ENCODE data around the gene INSIG1.

The INSIG1 gene

DNA sequence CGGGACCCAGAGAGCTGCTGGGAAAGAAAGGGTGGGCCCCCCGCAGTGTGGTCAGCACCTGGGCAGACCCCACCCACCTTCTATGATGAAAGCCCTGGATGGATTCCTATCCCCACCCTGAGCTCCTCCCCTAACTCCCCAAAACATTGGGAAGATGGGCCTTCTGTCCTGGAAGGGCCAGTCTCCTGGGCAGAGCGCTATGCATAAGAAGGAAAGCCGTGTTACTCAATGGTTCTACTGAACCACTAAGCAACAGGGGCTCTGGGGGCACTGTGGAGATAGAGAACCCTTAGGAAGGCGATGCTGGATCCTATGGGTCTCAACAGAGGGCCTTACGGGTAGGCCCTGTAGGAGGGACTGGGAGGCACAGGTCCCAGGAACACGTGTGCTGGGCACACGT lies 30.7 kb upstream of the INSIG1 start:
- DNase-seq: no peak

DNA sequence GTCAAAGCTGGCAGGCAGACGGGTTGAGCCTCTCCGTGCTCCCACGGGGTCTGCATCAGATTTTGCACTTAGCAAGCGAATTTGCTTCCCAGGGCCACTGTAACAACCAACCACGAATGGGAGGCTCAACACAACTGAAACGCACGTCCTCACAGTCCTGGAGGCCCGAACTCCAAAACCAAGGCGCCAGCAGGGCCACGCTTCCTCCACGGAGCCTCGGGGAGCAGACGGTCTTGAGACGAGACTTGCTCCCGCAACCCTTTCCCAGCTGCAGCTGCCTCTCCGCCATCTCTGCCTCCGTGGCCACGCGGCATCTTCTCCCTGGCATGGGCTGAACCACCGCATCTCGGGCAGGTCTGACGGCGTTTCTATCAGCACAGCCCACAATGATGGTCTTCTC lies 30.2 kb upstream of the INSIG1 start:
- DNase-seq: no peak

DNA sequence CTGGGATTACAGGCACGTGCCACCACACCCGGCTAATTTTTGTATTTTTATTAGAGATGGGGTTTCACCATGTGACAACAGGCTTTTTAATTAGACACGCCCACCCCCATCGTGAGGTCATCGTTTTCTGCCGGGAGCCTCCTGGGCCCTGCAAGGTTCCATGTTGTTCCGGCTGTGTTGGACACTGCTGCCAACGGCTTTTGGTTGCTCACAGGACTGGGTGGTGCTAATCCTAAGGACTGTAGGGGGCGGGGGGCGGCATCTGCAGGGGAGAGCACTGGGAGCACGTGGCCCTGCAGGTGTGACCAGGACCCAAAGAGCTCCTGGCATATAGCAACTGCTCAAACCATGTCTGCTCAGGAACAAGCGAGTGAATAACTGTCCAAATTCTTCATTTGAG lies 29.5 kb upstream of the INSIG1 start:
- DNase-seq: no peak

DNA sequence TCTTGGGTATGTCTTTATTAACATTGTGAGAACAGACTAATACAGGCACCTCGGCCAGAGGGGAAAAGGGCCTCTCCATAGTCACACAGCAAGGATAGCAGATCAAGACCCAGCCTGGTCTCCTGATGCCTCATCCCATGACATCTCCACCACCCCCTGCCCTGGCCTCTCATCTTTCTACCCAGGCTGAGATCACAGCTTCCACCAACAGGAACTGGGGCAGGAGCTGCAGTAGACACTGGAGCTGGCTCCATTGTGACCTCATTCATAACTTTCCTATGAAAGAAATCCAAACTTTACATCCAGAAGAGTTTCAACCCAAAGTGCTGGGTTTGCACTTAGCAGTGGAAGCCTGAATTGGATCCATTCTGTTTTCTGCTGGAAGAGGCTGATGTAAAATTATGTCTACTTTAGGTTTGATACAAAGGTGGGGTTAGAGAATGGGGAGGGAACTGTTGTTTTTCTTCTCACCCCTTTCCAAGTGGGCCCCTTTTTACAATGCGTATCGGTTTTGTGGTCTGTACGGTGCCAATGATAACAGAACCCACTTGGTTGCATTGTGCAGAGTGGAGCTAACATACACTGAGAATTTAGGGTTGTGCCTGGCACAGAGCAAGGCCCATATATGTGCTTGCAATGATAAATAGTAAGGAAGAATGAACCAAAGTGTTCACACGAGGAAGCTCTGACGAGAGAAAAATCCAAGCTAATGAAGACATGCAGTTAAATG lies 28.6 kb upstream of the INSIG1 start:
- no peak for DNase-seq

DNA sequence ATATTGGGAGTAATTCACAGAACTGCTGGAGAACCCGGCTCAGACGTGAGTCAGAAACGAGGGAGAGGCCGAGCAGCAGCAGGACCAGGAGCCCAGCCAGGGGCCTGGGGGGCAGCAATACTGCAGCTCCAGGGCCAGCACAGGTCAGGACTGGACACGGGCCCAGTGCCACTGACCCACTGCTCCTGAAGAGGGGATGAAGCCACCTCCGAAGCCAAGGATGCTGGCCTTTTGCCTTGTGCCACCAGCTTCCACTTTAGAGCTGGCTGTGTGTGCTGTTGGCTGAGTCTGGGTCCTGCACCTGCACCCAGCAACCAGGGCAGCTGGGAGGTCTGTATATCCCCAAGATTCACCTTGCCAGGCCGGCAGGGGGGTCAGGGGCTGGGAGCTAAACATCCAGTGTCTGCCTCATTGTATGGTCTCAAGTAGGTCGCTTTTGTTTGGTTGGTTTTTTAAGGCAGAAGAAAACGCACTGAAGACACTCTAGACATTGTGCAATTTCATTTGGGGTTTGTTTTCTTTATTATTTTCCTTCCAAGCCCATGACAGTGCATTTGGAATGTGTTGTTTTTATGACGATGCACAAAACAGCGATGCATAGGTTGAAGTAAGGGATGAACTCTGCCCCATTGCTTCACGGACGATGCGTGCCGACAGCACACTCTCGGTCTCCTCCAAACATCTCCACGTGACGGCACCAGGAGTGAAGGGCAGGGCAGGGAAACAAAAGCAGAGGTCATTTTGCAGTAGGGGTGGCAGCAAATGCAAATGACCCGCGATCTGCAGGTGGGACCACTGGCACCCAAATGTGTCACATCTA lies 27.7 kb upstream of the INSIG1 start:
- DNase-seq: no peak

DNA sequence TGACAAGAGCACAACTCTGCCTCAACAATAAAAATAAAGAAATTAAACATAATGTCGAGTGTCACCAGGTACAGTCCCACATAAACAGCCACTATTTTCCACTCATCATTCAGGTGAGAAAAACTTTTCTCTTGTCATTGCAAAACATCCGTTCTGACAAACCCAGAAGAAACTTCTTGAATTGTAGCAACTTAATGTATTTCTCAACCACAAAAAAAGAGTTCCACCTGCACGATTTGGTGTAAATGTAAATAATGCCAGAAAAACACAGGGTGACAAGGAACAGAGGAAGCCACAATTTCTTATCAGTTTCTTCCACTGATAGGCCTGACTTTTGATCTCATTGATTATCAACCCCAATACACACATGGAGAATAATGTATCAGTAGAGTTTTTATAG lies 26.8 kb upstream of the INSIG1 start:
- no peak for DNase-seq

DNA sequence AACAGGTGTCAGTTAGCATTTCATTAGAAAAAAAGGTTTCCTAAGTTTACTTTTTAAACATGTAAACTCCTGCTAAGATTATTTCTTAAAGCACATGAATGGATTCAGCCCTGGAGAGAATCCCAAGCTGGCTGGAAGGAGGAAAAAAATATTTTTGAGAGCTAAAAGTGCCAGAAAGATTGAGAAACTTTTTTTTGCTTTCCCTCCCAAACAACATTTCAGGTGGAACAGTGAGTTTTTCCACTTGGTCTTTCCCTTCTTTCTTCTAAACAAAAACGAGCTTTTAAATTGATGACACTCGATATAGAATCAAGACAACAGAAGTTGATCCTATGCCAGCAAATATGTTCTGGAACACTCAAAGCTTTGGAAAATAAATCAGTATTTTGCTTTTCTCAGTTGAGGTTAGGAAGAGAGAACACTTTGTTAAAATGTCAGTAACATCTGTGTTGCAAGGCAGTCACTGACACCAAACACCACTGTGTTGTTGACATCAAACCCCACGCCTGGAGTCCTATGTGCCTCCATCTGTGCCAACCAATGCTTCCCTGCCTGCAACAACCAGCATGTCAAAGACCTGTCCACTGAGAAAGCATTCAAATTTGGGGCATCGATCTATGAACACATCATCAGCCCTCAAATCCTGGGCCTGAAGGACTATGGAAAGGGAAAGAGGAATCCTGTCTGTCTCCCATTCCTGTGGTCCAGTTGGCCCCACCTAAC lies 22.9 kb upstream of the INSIG1 start:
- DNase-seq: no peak

DNA sequence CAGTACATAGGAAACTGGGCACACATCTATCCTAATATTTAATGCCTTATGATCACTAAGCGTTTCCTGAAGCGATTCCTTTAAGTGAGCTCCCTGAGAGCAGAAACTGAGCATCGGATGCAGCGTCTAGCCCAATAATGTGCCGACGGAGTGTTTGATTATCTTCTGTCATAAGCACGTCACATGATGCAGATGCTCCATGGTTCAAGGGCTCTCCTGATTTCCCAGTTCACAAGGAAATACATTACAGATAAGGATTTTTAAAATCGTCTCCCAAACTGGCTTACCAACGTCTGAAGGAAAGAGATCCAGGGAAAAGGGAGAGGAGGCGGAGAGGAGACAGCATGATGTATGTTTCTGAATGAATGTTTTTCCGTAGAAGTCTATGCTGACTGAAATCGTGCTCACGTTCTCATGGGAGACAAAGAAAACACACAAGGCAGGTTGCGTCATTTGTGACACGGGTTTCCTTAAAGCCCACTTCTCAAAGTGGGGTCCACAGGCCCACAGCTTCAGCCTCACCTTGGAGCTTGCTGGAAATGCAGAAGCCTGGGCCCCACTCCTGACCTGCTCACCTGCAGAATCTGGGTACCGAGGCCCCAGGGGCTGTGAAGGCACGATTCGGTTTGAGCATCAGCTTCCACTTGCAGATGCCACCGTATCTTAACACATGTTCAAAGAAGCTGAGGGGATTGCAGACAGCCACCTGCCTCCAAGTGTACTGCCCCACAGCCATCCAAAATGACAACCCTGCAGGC lies 21.5 kb upstream of the INSIG1 start:
- DNase-seq: no peak

DNA sequence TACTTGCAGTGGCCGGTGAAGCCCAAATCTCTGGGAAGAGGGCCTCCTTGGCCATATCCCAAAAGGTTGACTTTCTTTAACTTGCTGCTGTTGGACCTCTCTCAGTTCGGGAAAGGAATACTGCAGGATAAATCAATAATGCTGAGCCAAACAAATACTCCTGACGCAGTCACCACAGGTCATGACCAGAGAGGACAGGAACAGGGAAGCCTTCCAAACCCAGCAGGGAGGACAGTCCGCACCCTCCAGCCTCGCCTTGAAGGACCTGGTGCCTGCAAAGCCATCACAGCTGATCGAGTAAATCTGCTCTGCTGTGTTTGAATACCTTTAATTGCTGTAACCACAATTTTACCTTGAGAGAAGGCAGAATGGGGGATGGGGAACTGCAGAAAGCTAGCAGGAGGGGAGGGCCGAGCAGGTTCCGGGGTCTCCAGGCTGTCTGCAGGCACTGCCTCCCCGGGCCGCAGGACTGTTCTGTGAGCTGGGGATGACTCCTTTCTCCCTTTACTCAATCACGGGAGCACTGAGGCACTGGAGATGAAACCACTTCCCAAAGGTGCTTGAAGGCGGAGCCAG lies 20.8 kb upstream of the INSIG1 start:
- DNase-seq: no peak

DNA sequence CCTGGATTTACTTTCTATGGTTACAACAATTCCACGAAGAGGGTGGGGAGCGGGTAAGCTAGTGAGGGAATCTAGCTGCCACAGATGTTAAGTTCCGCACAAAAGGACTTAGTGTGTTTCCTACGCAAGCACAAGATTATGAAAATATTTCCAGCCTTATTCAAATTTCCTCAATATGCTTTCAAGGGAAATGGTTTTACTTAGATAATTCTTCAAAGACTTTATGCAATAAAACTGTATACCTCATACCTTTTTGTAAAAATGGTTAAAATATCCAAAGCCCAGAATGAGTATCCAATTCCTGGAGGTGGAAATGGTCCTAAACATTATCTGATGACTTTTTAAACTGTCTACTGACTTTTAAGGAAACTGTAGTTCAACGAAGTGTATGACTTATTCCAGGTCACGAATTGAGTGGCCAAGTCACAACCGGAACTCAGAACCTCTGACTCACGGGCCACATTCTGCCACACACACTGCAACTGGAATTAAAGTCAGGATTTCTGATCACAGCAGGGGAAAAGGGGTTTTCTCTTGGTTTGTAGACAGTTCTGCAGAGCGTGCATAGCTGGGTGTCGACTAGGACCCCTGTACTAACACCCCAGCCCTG lies 20.2 kb upstream of the INSIG1 start:
- DNase-seq: no peak

DNA sequence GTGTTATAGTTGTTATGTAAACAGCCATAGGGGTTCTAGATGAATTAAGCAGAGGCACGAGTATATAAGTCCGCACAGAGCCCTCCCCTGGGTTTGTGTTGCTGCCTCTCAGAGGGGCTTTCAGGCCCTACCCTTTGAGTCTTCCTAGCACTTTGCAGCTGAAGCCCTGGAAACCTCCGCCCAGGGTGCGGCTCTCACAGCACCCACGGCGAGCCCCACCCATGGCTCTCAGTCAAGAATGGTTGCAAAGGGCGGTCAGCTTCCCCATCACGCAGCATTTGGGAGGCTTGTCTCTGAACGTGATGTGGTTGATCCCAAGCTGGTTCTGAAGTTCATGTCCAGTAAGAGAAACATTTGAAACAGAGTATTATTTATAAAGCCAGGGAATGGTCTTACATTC lies 18.8 kb upstream of the INSIG1 start:
- DNase-seq: no peak

DNA sequence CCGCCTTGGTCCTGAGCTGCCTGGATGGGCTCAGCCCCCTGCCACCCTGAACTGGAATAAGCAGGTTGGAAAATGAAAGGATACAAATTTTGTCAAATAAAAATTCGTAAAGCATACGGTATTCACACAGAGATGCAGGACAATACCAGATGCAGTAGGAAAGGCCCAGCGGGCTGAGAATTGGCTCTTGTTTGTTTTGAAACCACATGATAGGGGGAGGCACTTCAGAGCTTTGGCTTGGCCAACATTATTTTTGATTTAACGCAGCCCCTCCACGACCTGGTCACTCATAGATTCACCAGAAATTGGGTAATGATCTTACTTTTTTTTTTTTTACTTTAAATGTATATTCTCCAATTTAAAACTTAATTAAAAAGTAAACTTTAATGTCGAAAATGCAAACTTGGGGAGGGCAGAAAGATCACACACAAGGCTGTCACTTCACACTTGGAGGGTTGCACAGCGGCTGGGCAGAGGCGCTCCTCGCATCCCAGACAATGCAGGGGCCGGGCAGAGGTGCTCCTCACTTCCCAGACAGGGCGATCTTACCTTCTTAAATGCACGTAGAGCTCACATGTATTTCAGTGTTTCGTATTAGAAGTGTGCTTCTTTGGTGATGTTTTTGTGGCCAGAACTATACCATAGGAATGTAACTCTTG lies 17.8 kb upstream of the INSIG1 start:
- DNase-seq: no peak

DNA sequence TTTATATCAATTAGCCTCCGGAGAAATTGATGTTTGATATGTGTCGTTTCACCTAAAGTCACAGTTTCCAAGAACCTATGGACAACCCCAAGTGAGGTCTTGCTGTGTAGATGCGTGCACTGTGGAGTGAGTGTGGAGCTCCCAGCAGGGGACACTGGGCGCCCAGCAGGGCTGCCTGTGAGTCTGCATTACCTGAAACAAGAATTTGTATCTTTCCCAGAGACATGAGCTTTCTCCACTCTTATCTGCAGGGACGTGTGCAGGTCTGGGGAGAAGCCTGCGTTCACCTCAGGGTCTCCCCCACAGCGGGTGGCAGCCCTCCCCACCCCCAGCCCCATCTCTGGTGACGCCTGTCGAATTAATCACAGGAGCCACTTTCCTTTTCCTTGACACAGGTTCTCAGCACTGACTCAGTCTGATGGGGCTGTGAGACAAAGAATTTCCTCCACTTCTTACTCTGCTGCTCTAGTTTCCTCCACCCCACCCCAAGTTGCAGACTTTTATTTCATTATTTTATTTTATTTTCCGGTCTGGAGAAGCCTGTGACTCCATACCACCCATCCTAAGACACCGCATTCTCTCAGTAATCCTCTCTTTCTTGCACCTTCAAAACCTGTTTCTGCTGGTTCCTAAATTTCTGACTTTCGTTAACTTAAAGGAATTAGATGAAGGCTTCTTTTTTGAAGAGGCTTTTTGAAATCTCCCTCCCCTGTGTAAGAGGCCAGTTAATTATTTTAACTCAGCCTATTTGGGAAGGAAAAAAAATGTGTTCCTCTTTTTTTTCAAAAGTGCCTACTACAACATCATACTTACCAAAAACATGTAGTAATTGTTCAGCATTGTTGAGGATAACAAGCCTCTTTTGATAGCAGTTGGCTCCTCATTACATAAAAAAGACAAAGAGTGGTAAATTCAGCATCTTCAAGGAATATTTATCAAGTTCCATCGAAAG lies 17.0 kb upstream of the INSIG1 start:
- DNase-seq: no peak

DNA sequence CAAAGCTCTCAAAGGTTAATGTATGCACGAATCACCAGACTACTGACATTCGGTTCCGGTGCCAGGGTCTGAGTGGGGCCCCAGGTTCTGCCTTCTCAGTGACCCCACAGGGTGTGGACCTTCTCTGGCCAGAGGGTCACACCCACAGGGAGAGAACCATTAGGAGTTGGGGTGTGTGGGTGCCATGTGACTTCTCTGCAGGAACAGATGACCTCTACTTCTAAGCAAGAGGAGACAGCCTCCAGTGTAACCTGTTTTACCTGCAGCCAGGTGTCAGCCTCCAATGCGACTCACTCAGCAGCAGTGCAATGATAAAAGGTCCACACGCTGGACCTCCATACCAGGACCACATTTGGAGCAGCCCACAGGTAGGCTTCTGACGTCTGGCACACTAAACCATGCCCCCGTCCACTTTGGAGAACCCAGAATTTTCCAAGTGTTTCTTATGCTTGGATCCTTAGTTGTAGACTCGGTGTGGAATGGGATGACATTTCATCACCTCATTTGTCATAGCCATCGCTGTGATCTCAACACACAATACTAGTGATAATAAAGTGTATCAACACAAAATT lies 16.2 kb upstream of the INSIG1 start:
- DNase-seq: no peak

DNA sequence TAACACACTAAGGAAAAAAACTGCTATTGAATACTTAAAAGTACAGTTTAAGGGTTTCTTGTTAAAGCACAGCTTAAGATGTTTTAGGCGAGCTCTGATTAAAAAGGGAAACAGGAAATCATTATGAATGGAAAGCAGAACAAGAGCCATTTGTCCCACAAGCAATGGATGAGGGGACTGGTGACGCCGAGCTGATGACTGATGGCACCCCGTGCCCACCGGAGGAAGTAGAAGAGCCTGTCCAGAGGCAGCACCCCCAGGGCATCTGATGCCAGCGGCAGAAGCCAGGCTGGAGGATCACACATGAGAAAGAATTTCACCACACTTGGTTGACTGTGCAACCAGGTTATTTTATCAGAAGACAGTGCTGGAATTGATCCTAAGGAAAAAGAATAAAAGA lies 15.0 kb upstream of the INSIG1 start:
- DNase-seq: no peak

DNA sequence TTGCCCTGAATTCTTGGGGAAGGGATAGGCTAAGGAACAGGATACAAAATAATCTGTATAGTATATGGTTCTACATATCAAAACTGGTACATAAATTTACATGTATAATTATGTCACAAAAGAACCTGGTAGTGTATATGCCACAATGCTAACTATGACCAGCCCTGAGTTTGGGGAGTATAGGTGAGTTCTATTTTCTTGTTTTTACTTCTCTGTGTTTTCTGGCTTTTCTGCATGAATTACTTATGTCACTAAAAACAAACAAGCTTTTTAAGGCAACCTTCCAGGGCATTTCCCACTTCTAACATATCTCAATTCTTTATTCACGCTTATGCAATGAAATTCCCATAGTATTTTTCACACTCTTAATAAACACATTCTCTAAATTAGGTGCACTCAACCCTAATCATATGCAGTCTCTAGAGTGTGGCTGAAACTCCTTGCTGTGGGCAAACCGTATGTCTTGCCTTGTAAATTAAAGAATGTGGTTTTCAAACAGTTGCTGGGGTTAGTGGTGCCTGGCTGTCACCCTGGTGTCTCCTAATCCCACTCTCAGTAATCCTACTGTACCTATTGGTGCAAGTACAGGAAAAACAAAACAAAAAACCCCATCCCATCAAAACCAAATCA lies 14.0 kb upstream of the INSIG1 start:
- DNase-seq: no peak

DNA sequence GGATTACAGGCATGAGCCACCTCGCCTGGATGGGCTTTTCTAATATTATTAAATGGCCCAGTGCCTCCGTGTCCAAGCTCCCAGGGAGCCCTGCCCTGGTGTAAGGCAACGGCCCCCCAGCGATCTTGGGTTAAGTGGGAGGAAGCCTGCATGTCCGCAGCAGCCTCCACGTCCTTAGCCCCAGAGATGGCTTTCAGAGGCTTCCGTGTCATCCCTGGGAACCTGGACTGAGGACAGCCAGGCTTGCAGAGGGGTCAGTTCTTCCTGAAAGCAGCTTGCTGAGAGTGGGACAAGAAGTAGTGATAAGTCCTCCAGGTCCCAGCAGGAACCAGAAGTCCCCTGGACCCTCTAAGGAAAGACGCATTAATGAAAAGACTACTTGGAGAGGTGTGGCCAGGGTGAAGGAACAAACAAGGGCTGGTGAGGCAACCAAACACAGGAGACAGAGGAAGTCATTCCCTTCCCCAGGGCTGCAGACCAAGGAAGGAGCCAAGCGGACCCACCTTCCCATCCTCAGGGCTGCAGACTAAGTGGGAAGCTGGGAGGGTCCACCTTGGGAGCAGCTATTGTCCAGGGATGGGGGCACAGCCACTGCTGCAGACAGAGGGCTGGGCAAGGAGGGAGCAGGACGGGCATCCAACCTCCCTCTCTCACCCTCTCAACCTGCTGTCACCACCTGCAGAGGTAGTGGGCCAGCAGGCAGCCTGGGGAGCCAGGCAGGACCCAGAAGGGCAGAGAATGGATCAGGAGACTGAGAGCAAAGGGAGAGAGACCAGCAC lies 13.0 kb upstream of the INSIG1 start:
- no peak for DNase-seq

DNA sequence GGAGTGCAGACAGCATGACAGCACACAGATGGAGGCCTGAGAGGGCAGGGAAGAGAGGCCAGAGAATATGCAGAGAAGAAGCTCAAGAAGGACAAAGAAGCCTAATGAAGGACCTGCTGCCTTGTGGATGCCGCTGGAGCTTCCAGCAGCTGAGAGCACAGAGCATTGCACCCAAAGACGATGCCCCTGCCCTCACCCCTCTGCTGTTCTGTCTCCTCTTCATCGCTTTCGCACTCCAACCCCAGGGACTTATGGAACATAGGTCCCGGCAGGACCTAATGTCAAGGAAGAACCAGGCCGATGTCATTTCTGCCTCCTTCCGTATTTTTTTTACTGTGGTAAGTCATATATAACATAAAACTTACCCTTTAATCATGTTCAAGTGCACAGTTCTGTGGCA lies 12.3 kb upstream of the INSIG1 start:
- no peak for DNase-seq

DNA sequence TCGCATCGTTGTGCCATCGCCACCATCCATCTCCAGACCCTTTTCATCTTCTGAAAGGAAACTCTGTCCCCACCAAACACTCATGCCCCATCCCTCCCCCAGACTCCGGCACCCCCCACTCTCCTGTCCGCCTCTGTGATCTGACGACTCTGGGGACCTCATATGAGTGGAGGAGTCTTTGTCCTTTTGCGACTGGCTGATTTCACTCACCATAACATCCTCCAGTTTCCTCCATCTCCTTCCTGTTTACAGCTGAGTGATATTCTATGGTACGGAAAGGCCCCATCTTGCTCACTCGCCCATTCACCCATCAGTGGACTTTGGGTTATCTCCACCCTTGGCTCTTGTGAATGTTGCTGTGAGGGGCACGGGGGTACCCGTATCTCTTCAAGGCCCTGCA lies 11.8 kb upstream of the INSIG1 start:
- DNase-seq: no peak

All from activated CD4-positive, alpha-beta T cell treated with anti-CD3 and anti-CD28 coated beads for 1 hour (primary cell).